Central memory CD8-positive, alpha-beta T cell (primary cell): Measurements from ENCODE around the gene PFKFB2.

Experiments used
- ATAC-seq: fragments of 150-1000 bp; cut with Tn5 transposase; replicated peaks from 2 replicates; pipeline ENCODE4 v1.10.0; 2022; ENCODE audit warnings: mild to moderate bottlenecking, moderate FRiP score, moderate number of reproducible peaks; ENCODE audit not compliant: poor library complexity, severe bottlenecking; ENCODE audit errors: extremely low read depth
- DNase-seq, 2 donors: peaks; one replicate each; pipeline ENCODE4 v3.0.0; 2021; ENCODE audit warnings: low spot score in 2 of 2
- H3K27ac Mint-ChIP-seq: one replicate; pipeline ENCODE4 v1.8.0; 2022; ENCODE audit warnings: low read depth, mild to moderate bottlenecking, moderate library complexity, mixed read lengths
- H3K27me3 Mint-ChIP-seq: one replicate; pipeline ENCODE4 v1.8.0; 2022; ENCODE audit warnings: mixed read lengths
- H3K36me3 Mint-ChIP-seq: one replicate; pipeline ENCODE4 v1.8.0; 2022; ENCODE audit warnings: mild to moderate bottlenecking, moderate library complexity, mixed read lengths; ENCODE audit not compliant: insufficient read depth
- H3K4me1 Mint-ChIP-seq: one replicate; pipeline ENCODE4 v1.8.0; 2022; ENCODE audit warnings: mixed read lengths
- H3K4me3 Mint-ChIP-seq: one replicate; pipeline ENCODE4 v1.8.0; 2022; ENCODE audit warnings: mild to moderate bottlenecking, moderate library complexity, mixed read lengths
- H3K9me3 Mint-ChIP-seq: one replicate; pipeline ENCODE4 v1.8.0; 2022; ENCODE audit warnings: mixed read lengths

The PFKFB2 gene

DNA sequence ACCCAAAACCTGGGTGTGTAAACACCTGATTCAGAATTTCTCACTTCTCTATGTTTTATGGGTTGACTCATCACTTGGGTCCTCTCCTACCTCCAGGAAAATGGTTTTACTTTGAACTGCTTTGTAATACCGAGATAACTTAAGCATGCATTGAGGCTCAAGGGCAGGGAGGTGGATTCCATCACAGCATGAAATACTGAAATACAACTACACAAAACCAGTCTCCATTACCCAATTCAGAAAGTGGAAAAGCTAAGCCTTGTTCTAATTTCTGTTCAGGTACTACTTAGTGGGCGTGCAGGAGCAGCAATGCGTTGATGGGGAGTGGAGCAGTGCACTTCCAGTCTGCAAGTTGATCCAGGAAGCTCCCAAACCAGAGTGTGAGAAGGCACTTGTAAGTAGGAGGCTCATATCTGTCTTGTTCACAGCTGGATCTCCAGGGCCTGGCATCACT, 44.8 kb downstream of the PFKFB2 start:
- H3K36me3 Mint-ChIP-seq: no peaks in the 10 kb centered on the region
- H3K9me3 Mint-ChIP-seq: no peaks in the 10 kb centered on the region
- DNase-seq (no peak), ATAC-seq (no peak)
- H3K27ac Mint-ChIP-seq: no peak overlapping the region
- H3K4me1 Mint-ChIP-seq: no peaks in the 10 kb centered on the region
- no peak overlapping the region for H3K4me3 Mint-ChIP-seq
- H3K27me3 Mint-ChIP-seq: peaks cover 37% of the 10 kb centered on the region

GRCh38 chr1:207101720-207102119, 48.6 kb downstream of the PFKFB2 start:
- DNase-seq: no peak
- Mint-ChIP-seq H3K9me3 (no peaks in the 10 kb centered on the region), H3K4me3 (no peak overlapping the region), H3K27me3 (peaks cover 26% of the 10 kb centered on the region), H3K4me1 (no peaks in the 10 kb centered on the region), H3K27ac (no peak overlapping the region), H3K36me3 (no peaks in the 10 kb centered on the region)
- ATAC-seq: no peak

DNA sequence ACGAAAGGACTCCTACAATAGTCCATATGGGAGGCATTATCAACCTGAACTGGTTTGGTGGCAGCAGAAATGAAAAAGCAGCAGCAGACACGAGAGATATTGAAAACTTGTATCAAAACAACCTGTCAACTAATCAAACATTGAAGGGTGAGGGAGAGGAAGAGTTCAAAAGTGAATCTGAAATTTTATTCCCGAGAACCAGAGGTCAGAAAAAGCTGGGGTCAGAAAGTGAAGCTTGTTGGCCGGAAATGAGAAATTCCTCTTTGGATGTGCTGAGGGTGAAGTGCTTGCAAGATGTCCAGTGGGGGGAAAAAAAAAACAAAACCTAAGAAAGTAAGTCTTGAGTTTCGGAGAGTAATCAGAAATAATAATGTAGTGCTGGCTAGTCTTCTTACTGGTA, 49.1 kb downstream of the PFKFB2 start:
- H3K27me3 Mint-ChIP-seq: peaks cover 29% of the 10 kb centered on the region
- no peaks in the 10 kb centered on the region for H3K9me3 Mint-ChIP-seq

DNA sequence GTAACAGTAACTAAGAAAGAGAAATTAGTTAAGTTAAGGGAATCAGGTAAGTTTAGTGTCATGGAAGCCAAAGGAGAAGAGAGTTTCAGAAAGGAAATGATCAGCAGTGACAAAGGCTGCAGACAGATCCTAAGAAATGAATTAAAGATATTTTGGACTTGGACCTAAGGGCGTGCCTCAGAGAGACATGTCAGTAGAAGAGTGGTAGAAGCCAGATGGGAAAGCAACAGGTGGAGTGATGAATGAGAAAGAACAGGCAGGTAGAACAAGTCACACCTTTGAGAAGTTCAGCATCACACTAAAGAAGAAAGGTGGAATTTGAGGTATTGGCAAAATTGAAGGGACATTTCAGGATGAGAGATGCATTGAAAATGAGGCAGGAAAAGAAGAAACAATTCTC, 49.6 kb downstream of the PFKFB2 start:
- H3K27ac Mint-ChIP-seq: no peak overlapping the region
- no peaks in the 10 kb centered on the region for H3K36me3 Mint-ChIP-seq
- H3K4me1 Mint-ChIP-seq: no peaks in the 10 kb centered on the region
- no peak for DNase-seq
- no peak overlapping the region for H3K4me3 Mint-ChIP-seq
- no peak for ATAC-seq
- no peaks in the 10 kb centered on the region for H3K9me3 Mint-ChIP-seq
- peaks cover 35% of the 10 kb centered on the region for H3K27me3 Mint-ChIP-seq

More for the DNA sequence above, 49.1 kb downstream of the PFKFB2 start:
- ATAC-seq: no peak
- Mint-ChIP-seq H3K4me1 (no peaks in the 10 kb centered on the region), H3K36me3 (no peaks in the 10 kb centered on the region), H3K27ac (no peak overlapping the region), H3K4me3 (no peak overlapping the region)
- DNase-seq: no peak

- H3K9me3 Mint-ChIP-seq: no peaks in the 10 kb centered on the region
- DNase-seq (no peak), ATAC-seq (no peak)
These were observed 50.9 kb downstream of the PFKFB2 start, which contains the start of gene C4BPA for GRCh38 chr1:207103892-207104373. Gene C4BPA, plus strand, starts transcription at chr1:207104233. Its CDS starts 8,793 bp downstream, at chr1:207113026.

GRCh38 chr1:207109004-207109403, 55.9 kb downstream of the PFKFB2 start:
- Mint-ChIP-seq H3K27me3 (peaks cover 63% of the 10 kb centered on the region), H3K4me1 (no peaks in the 10 kb centered on the region), H3K9me3 (no peaks in the 10 kb centered on the region), H3K4me3 (no peak overlapping the region), H3K27ac (no peak overlapping the region), H3K36me3 (no peaks in the 10 kb centered on the region)
- DNase-seq: no peak
- no peak for ATAC-seq

More at GRCh38 chr1:207103892-207104373, 50.9 kb downstream of the PFKFB2 start, which contains the start of gene C4BPA:
- H3K27ac Mint-ChIP-seq: no peak within 1 kb of the TSS
- no peaks in the 10 kb centered on the region for H3K4me1 Mint-ChIP-seq
- H3K36me3 Mint-ChIP-seq: no peaks in the 10 kb centered on the region
- peaks cover 46% of the 10 kb centered on the region for H3K27me3 Mint-ChIP-seq
- H3K4me3 Mint-ChIP-seq: no peak within 1 kb of the TSS

- Mint-ChIP-seq H3K36me3 (no peaks in the 10 kb centered on the region), H3K27ac (no peak overlapping the region), H3K9me3 (no peaks in the 10 kb centered on the region), H3K4me1 (no peaks in the 10 kb centered on the region), H3K27me3 (peaks cover 55% of the 10 kb centered on the region), H3K4me3 (no peak overlapping the region)
- no peak for ATAC-seq
- no peak for DNase-seq
These were observed 59.7 kb downstream of the PFKFB2 start for GRCh38 chr1:207112616-207113296.

GRCh38 chr1:207115269-207115668, 62.2 kb downstream of the PFKFB2 start:
- Mint-ChIP-seq H3K4me1 (no peaks in the 10 kb centered on the region), H3K27ac (no peak overlapping the region), H3K36me3 (no peaks in the 10 kb centered on the region), H3K9me3 (no peaks in the 10 kb centered on the region), H3K27me3 (peaks cover 33% of the 10 kb centered on the region), H3K4me3 (no peak overlapping the region)
- no peak for DNase-seq
- ATAC-seq: no peak

- no peak for ATAC-seq
- H3K36me3 Mint-ChIP-seq: no peaks in the 10 kb centered on the region
- DNase-seq: no peak
- H3K27me3 Mint-ChIP-seq: peaks cover 54% of the 10 kb centered on the region
- peaks cover 15% of the 10 kb centered on the region for H3K9me3 Mint-ChIP-seq
- H3K27ac Mint-ChIP-seq: no peak overlapping the region
- H3K4me1 Mint-ChIP-seq: no peaks in the 10 kb centered on the region
- H3K4me3 Mint-ChIP-seq: no peak overlapping the region
These were observed 71.3 kb downstream of the PFKFB2 start for GRCh38 chr1:207124389-207124788.

DNA sequence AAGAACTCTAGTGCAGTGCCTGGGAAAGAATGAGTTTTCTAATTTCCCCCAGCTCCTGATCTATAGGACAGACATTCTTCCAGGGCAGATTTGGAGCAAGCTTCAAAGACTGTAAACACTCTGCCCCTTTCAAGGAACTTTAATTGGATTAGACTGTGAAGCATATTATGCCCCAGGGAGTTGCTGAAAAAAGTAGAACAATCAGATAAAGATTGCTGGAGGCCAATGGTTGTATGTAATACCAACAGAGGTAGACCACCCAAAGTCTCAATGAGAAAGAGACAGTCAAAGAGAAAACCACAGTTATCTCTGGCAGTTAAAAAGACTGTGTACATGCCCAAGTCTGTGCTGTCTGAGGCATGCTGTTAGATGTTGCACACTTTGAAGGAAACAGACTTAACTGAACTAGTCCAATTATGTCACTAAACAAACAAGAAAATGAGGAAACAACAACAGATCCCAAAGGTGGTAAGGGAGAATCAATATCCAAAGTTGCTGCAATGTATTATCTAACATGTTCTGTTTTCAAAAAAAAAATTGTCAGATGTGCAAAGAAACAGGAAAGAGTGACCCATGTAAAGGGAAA, 75.4 kb downstream of the PFKFB2 start:
- no peak for ATAC-seq
- Mint-ChIP-seq H3K27ac (no peak overlapping the region), H3K4me3 (no peak overlapping the region), H3K4me1 (no peaks in the 10 kb centered on the region), H3K9me3 (peaks cover 22% of the 10 kb centered on the region), H3K36me3 (no peaks in the 10 kb centered on the region), H3K27me3 (peaks cover 43% of the 10 kb centered on the region)
- DNase-seq: no peak

GRCh38 chr1:207129053-207129452, 76.0 kb downstream of the PFKFB2 start:
- Mint-ChIP-seq H3K4me3 (no peak overlapping the region), H3K4me1 (no peaks in the 10 kb centered on the region), H3K27me3 (peaks cover 38% of the 10 kb centered on the region), H3K9me3 (peaks cover 22% of the 10 kb centered on the region), H3K36me3 (no peaks in the 10 kb centered on the region), H3K27ac (no peak overlapping the region)
- ATAC-seq: no peak
- DNase-seq: no peak
